GM12878 (cell line): Measurements from ENCODE around the gene FXYD7. TPM values are rescaled to one million over a fixed set of nuclear protein-coding genes. Genes with fewer than 3 reads are reported as not detected.

Experiments
- ATAC-seq: fragments of 200-7000 bp; cut with Tn5 transposase; 3 replicates; pipeline ENCODE4 v1.9.1; 2020; ENCODE audit warnings: mild to moderate bottlenecking, moderate library complexity
- BruUV-seq: library from RNA; stranded (reverse); fragments of 400-500 nt; replicated peaks from 2 replicates; lab custom pipeline; 2021; lab: Mats Ljungman, UMichigan
- CTCF ChIA-PET: fragments of 300-600 bp; sonication (Branson Sonifier 250); formaldehyde crosslinking; extraction: SDS; loops from one replicate; lab custom pipeline; 2021; ENCODE audit warnings: inconsistent platforms; lab: Yijun Ruan, JAX
- POLR2A ChIA-PET: fragments of 350-600 bp; formaldehyde crosslinking; extraction: SDS; loops from one replicate; lab custom pipeline; 2021; ENCODE audit warnings: inconsistent platforms; lab: Charles Lee
- RAD21 ChIA-PET: fragments of 300-600 bp; sonication (Branson Sonifier 250); formaldehyde crosslinking; loops from one replicate; lab custom pipeline; 2023; ENCODE audit warnings: antibody characterized with exemption; ENCODE audit not compliant: unreplicated experiment; lab: Charles Lee
- SMC1A ChIA-PET: fragments of 300-600 bp; sonication (Branson Sonifier 250); formaldehyde crosslinking; loops from one replicate; lab custom pipeline; 2023; ENCODE audit not compliant: unreplicated experiment, uncharacterized antibody; lab: Charles Lee
- DNase-seq: peaks from one replicate; pipeline ENCODE4 v3.0.0-alpha.2; 2011; ENCODE audit warnings: low read depth, low spot score
- FAIRE-seq: peaks from 3 replicates; lab custom pipeline; 2011; peaks lifted over from hg19 to GRCh38; lab: Jason Lieb, UNC
- H2AFZ ChIP-seq: 2 replicates; pipeline ENCODE4 v1.6.0; 2011; ENCODE audit warnings: low read depth, low read length, control low read depth; ENCODE audit not compliant: control insufficient read depth
- H3K27ac ChIP-seq: 2 replicates; pipeline ENCODE4 v1.5.1; 2011; ENCODE audit warnings: control low read depth; ENCODE audit not compliant: control insufficient read depth, insufficient read depth
- H3K27me3 ChIP-seq, 2 experiments: replicated peaks in 1 of 2; 2 replicates each; pipeline versions ENCODE4 v1.6.0 to v1.6.1; 2011; ENCODE audit warnings: low read length in 1 of 2; ENCODE audit not compliant: control insufficient read depth in 2 of 2, insufficient read depth in 2 of 2
- H3K36me3 ChIP-seq, 2 experiments: 2 replicates each; pipeline ENCODE4 v1.5.1; 2011; ENCODE audit warnings: low read length in 1 of 2; ENCODE audit not compliant: control insufficient read depth in 2 of 2, insufficient read depth in 2 of 2
- H3K4me1 ChIP-seq: 2 replicates; pipeline ENCODE4 v1.6.1; 2011; ENCODE audit warnings: mild to moderate bottlenecking, low read length, moderate library complexity, mixed read lengths; ENCODE audit not compliant: control insufficient read depth, insufficient read depth
- H3K4me2 ChIP-seq: 2 replicates; pipeline ENCODE4 v1.6.0; 2011; ENCODE audit warnings: control low read depth; ENCODE audit not compliant: control insufficient read depth, insufficient read depth
- H3K4me3 ChIP-seq: fragments of 200-600 bp; sonication (generic); 2 replicates; pipeline ENCODE4 v1.5.1; 2016
- H3K79me2 ChIP-seq: 2 replicates; pipeline ENCODE4 v1.6.0; 2011; ENCODE audit warnings: low read length; ENCODE audit not compliant: control insufficient read depth, insufficient read depth
- H3K9ac ChIP-seq: 2 replicates; pipeline ENCODE4 v1.8.0; 2011; ENCODE audit warnings: low read length, control low read depth, mixed read lengths; ENCODE audit not compliant: control insufficient read depth, insufficient read depth
- H3K9me3 ChIP-seq: replicated peaks from 3 replicates; pipeline ENCODE4 v1.5.1; 2011; ENCODE audit warnings: mild to moderate bottlenecking, low read length; ENCODE audit not compliant: control insufficient read depth, insufficient read depth
- H4K20me1 ChIP-seq: 2 replicates; pipeline ENCODE4 v1.6.0; 2011; ENCODE audit not compliant: control insufficient read depth, insufficient read depth
- IKZF2 ChIP-seq, 2 experiments: fragments of 450-650 bp; IDR thresholded peaks; 2 replicates each; pipeline ENCODE4 v1.6.1; 2017; ENCODE audit warnings: mild to moderate bottlenecking in 2 of 2, moderate library complexity in 2 of 2
- KAT2A ChIP-seq: conservative IDR thresholded peaks from 2 replicates; pipeline ENCODE4 v1.6.1; 2011; ENCODE audit warnings: low read depth, low read length; ENCODE audit not compliant: control insufficient read depth
- RUNX3 ChIP-seq: IDR thresholded peaks from 2 replicates; pipeline ENCODE4 v1.6.1; 2012; ENCODE audit warnings: low read length, inconsistent platforms
- SIX5 ChIP-seq: IDR thresholded peaks from 2 replicates; pipeline ENCODE4 v1.6.1; 2011; ENCODE audit warnings: mild to moderate bottlenecking, low read depth, low read length, moderate library complexity; ENCODE audit not compliant: severe bottlenecking
- SPI1 ChIP-seq: IDR thresholded peaks from 2 replicates; pipeline ENCODE4 v1.6.1; 2011; ENCODE audit warnings: low read depth, mild to moderate bottlenecking, low read length, moderate library complexity, borderline replicate concordance; ENCODE audit not compliant: insufficient read depth
- WGBS: methylation state at CpG from one replicate; pipeline ENCODE4 v1.1.6; 2016; ENCODE audit warnings: low lambda C conversion rate; ENCODE audit not compliant: insufficient replicate concordance, insufficient coverage; ENCODE audit errors: missing lambda C conversion rate; 5-methylcytosine and 5-hydroxymethylcytosine counted together
- in situ Hi-C: fragments of 300-500 bp; cut with MboI; formaldehyde crosslinking; loops from 9 replicates; pipeline ENCODE4 v1.14.3; 2018; ENCODE audit warnings: mixed read lengths
- intact Hi-C: fragments of 100-400 bp; cut with micrococcal nuclease; formaldehyde crosslinking; loops from one replicate; pipeline ENCODE4 v1.14.2; 2022; ENCODE audit not compliant: unreplicated experiment
- polyA plus RNA-seq, 11 experiments: library from polyadenylated mRNA; depleted of rRNA in 4 of 11; unstranded in 6 of 11; stranded (reverse) in 5 of 11; fragments of >200 nt; fragmentation: Nextera tagmentation in 4 of 11; fragmentation: Illumina TruSeq in 1 of 11; extraction: Ambion mirVana in 4 of 11; extraction: Trizol in 1 of 11; gene quantifications; 1 replicate in 1 of 11; 2 replicates in 10 of 11; pipeline versions ENCODE4 v1.2.1 to v1.2.3, GENCODE V29; 2011 to 2016; ENCODE audit warnings: inconsistent platforms in 2 of 11, missing spikeins in 2 of 11, low read depth in 1 of 11
- total RNA-seq, 4 experiments: library from RNA; depleted of rRNA in 3 of 4; stranded (reverse); fragments of >200 nt in 3 of 4; fragmentation: Illumina TruSeq in 1 of 4; extraction: Trizol in 1 of 4; gene quantifications; 2 replicates each; pipeline versions ENCODE4 v1.2.1 to v1.2.3, GENCODE V29; 2013 to 2021
- TF ChIP-seq, protein P1 (sequence below): fragments of 450-650 bp; IDR thresholded peaks from 2 replicates; pipeline ENCODE4 v1.6.1; 2017; ENCODE audit warnings: mild to moderate bottlenecking, moderate library complexity

Gene FXYD7
- total and polyA plus RNA-seq, 10 of the 15 experiments (the other 5 are each of a cell fraction or from before 2014, with no cell fraction given) = 0.07 to 0.28 (median 0.12) TPM; not detected in 7

DNA sequence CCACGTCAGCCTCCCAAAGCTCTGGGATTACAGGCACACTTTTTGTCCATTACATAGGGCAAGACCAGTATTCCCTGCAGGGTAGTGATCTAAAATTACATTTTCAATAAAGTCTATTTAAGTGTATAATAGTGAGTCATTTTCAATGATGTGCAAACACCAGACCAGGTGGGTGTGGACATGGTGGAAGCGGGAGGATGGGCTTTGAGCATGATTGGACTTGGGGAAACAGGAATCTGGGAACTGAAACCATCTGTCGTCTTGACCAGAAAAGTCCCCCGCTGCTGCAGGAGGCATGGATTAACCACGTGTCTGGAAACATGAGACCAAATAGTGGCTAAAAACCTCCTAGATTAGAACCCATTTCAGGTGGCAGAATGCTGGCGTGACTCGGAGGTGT, 22.6 kb upstream of the FXYD7 start (continued):
- no peak for TF ChIP-seq SIX5
- 0 out of 2 replicates have a peak, but pooled peaks have one; percentile 7 for TF ChIP-seq RUNX3
- TF ChIP-seq IKZF2 (IDR thresholded peaks at IDR 0.05) = peak; percentile 44 to 51; a peak in 2 of 4 replicates
- peak; percentile 58; the same call in 1 of the 2 replicates for TF ChIP-seq SPI1

- CTCF ChIA-PET = interaction anchor here (0.6 to 1.5 kb wide), 2 partner anchors 15 to 56 kb away, joined by 3 to 5 read pairs; no protein-coding TSS in a partner anchor
- RAD21 ChIA-PET = no interaction called here
- no peak for FAIRE-seq
- no peak for ATAC-seq
- Histone ChIP-seq H3K9me3 (no peaks in the 10 kb centered on the region), H3K4me2 (no peak overlapping the region), H3K36me3 (no peaks in the 10 kb centered on the region), H3K9ac (no peak overlapping the region), H2AFZ (no peak overlapping the region), H3K27ac (no peak overlapping the region), H3K27me3 (no peaks in the 10 kb centered on the region), H3K79me2 (no peaks in the 10 kb centered on the region), H3K4me1 (peaks cover 18% of the 10 kb centered on the region), H4K20me1 (no peaks in the 10 kb centered on the region), H3K4me3 (no peak overlapping the region)
- no TSS peak for BruUV-seq
- SMC1A ChIA-PET = interaction anchor here (1.2 kb wide), 1 partner anchor 54 kb away, joined by 3 read pairs; no protein-coding TSS in a partner anchor
- TF ChIP-seq, protein P1, sequence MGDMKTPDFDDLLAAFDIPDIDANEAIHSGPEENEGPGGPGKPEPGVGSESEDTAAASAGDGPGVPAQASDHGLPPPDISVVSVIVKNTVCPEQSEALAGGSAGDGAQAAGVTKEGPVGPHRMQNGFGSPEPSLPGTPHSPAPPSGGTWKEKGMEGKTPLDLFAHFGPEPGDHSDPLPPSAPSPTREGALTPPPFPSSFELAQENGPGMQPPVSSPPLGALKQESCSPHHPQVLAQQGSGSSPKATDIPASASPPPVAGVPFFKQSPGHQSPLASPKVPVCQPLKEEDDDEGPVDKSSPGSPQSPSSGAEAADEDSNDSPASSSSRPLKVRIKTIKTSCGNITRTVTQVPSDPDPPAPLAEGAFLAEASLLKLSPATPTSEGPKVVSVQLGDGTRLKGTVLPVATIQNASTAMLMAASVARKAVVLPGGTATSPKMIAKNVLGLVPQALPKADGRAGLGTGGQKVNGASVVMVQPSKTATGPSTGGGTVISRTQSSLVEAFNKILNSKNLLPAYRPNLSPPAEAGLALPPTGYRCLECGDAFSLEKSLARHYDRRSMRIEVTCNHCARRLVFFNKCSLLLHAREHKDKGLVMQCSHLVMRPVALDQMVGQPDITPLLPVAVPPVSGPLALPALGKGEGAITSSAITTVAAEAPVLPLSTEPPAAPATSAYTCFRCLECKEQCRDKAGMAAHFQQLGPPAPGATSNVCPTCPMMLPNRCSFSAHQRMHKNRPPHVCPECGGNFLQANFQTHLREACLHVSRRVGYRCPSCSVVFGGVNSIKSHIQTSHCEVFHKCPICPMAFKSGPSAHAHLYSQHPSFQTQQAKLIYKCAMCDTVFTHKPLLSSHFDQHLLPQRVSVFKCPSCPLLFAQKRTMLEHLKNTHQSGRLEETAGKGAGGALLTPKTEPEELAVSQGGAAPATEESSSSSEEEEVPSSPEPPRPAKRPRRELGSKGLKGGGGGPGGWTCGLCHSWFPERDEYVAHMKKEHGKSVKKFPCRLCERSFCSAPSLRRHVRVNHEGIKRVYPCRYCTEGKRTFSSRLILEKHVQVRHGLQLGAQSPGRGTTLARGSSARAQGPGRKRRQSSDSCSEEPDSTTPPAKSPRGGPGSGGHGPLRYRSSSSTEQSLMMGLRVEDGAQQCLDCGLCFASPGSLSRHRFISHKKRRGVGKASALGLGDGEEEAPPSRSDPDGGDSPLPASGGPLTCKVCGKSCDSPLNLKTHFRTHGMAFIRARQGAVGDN = 0 out of 2 replicates have a peak, but pooled peaks have one; percentile 3
- no peak for TF ChIP-seq KAT2A
- intact Hi-C loops (no loop called here), in situ Hi-C loops (no loop called here)
- no peak for DNase-seq
- WGBS = 32% methylated on average over 7 of the region's 7 CpGs
- POLR2A ChIA-PET = no interaction called here
These were observed 22.2 kb upstream of the FXYD7 start for GRCh38 chr19:35120898-35121297.
